Suprapubic skin (tissue), 4 donors: Measurements from ENCODE around the gene HMGN1.

ENCODE experiments used
- POLR2A ChIP-seq, 2 donors: fragments of 450-650 bp; IDR thresholded peaks; one replicate each; pipeline ENCODE4 v1.6.1; 2017; ENCODE audit warnings: antibody characterized with exemption in 2 of 2, mild to moderate bottlenecking in 2 of 2, moderate library complexity in 2 of 2
- POLR2AphosphoS5 ChIP-seq, 3 donors: sonication (generic); formaldehyde crosslinking; IDR thresholded peaks; one replicate each; pipeline ENCODE4 v1.6.1; 2017; ENCODE audit warnings: antibody characterized with exemption in 3 of 3

- TF ChIP-seq POLR2AphosphoS5 (IDR thresholded peaks at IDR 0.05) (no peak), POLR2A (IDR thresholded peaks at IDR 0.05) (no peak)
Measured at GRCh38 chr21:39367783-39368182, 18.9 kb upstream of the HMGN1 start.
